GM12878 (cell line): Measurements from ENCODE around the gene PPBP. TPM values are rescaled to one million over a fixed set of nuclear protein-coding genes. Genes with fewer than 3 reads are reported as not detected.

ENCODE experiments used
- ATAC-seq: fragments of 200-7000 bp; cut with Tn5 transposase; 3 replicates; pipeline ENCODE4 v1.9.1; 2020; ENCODE audit warnings: mild to moderate bottlenecking, moderate library complexity
- BruUV-seq: library from RNA; stranded (reverse); fragments of 400-500 nt; replicated peaks from 2 replicates; lab custom pipeline; 2021; lab: Mats Ljungman, UMichigan
- CTCF ChIA-PET: fragments of 300-600 bp; sonication (Branson Sonifier 250); formaldehyde crosslinking; extraction: SDS; loops from one replicate; lab custom pipeline; 2021; ENCODE audit warnings: inconsistent platforms; lab: Yijun Ruan, JAX
- POLR2A ChIA-PET: fragments of 350-600 bp; formaldehyde crosslinking; extraction: SDS; loops from one replicate; lab custom pipeline; 2021; ENCODE audit warnings: inconsistent platforms; lab: Charles Lee
- RAD21 ChIA-PET: fragments of 300-600 bp; sonication (Branson Sonifier 250); formaldehyde crosslinking; loops from one replicate; lab custom pipeline; 2023; ENCODE audit warnings: antibody characterized with exemption; ENCODE audit not compliant: unreplicated experiment; lab: Charles Lee
- SMC1A ChIA-PET: fragments of 300-600 bp; sonication (Branson Sonifier 250); formaldehyde crosslinking; loops from one replicate; lab custom pipeline; 2023; ENCODE audit not compliant: unreplicated experiment, uncharacterized antibody; lab: Charles Lee
- DNase-seq: peaks from one replicate; pipeline ENCODE4 v3.0.0-alpha.2; 2011; ENCODE audit warnings: low read depth, low spot score
- FAIRE-seq: peaks from 3 replicates; lab custom pipeline; 2011; peaks lifted over from hg19 to GRCh38; lab: Jason Lieb, UNC
- H2AFZ ChIP-seq: 2 replicates; pipeline ENCODE4 v1.6.0; 2011; ENCODE audit warnings: low read depth, low read length, control low read depth; ENCODE audit not compliant: control insufficient read depth
- H3K27ac ChIP-seq: 2 replicates; pipeline ENCODE4 v1.5.1; 2011; ENCODE audit warnings: control low read depth; ENCODE audit not compliant: control insufficient read depth, insufficient read depth
- H3K27me3 ChIP-seq, 2 experiments: replicated peaks in 1 of 2; 2 replicates each; pipeline versions ENCODE4 v1.6.0 to v1.6.1; 2011; ENCODE audit warnings: low read length in 1 of 2; ENCODE audit not compliant: control insufficient read depth in 2 of 2, insufficient read depth in 2 of 2
- H3K36me3 ChIP-seq, 2 experiments: 2 replicates each; pipeline ENCODE4 v1.5.1; 2011; ENCODE audit warnings: low read length in 1 of 2; ENCODE audit not compliant: control insufficient read depth in 2 of 2, insufficient read depth in 2 of 2
- H3K4me1 ChIP-seq: 2 replicates; pipeline ENCODE4 v1.6.1; 2011; ENCODE audit warnings: mild to moderate bottlenecking, low read length, moderate library complexity, mixed read lengths; ENCODE audit not compliant: control insufficient read depth, insufficient read depth
- H3K4me2 ChIP-seq: 2 replicates; pipeline ENCODE4 v1.6.0; 2011; ENCODE audit warnings: control low read depth; ENCODE audit not compliant: control insufficient read depth, insufficient read depth
- H3K4me3 ChIP-seq: fragments of 200-600 bp; sonication (generic); 2 replicates; pipeline ENCODE4 v1.5.1; 2016
- H3K79me2 ChIP-seq: 2 replicates; pipeline ENCODE4 v1.6.0; 2011; ENCODE audit warnings: low read length; ENCODE audit not compliant: control insufficient read depth, insufficient read depth
- H3K9ac ChIP-seq: 2 replicates; pipeline ENCODE4 v1.8.0; 2011; ENCODE audit warnings: low read length, control low read depth, mixed read lengths; ENCODE audit not compliant: control insufficient read depth, insufficient read depth
- H3K9me3 ChIP-seq: replicated peaks from 3 replicates; pipeline ENCODE4 v1.5.1; 2011; ENCODE audit warnings: mild to moderate bottlenecking, low read length; ENCODE audit not compliant: control insufficient read depth, insufficient read depth
- H4K20me1 ChIP-seq: 2 replicates; pipeline ENCODE4 v1.6.0; 2011; ENCODE audit not compliant: control insufficient read depth, insufficient read depth
- CBX3 ChIP-seq: fragments of 200-600 bp; sonication (generic); IDR thresholded peaks from 2 replicates; pipeline ENCODE4 v1.6.1; 2016; ENCODE audit warnings: low read depth, borderline replicate concordance
- CHD4 ChIP-seq: fragments of 200-600 bp; sonication (generic); IDR thresholded peaks from 2 replicates; pipeline ENCODE4 v1.6.1; 2016; ENCODE audit warnings: mild to moderate bottlenecking
- HDAC2 ChIP-seq: fragments of 200-600 bp; sonication (generic); IDR thresholded peaks from 2 replicates; pipeline ENCODE4 v1.6.1; 2017
- RFX5 ChIP-seq: IDR thresholded peaks from 2 replicates; pipeline ENCODE4 v1.6.1; 2011; ENCODE audit warnings: low read depth, low read length, improper control_type of control experiment
- SREBF2 ChIP-seq: IDR thresholded peaks from 2 replicates; pipeline ENCODE4 v1.6.1; 2012; ENCODE audit warnings: mild to moderate bottlenecking, low read length
- ZBTB11 ChIP-seq: fragments of 450-650 bp; formaldehyde crosslinking; IDR thresholded peaks from 2 replicates; pipeline ENCODE4 v1.5.0; 2022; ENCODE audit warnings: mild to moderate bottlenecking, missing genetic modification characterization
- WGBS: methylation state at CpG from one replicate; pipeline ENCODE4 v1.1.6; 2016; ENCODE audit warnings: low lambda C conversion rate; ENCODE audit not compliant: insufficient replicate concordance, insufficient coverage; ENCODE audit errors: missing lambda C conversion rate; 5-methylcytosine and 5-hydroxymethylcytosine counted together
- in situ Hi-C: fragments of 300-500 bp; cut with MboI; formaldehyde crosslinking; loops from 9 replicates; pipeline ENCODE4 v1.14.3; 2018; ENCODE audit warnings: mixed read lengths
- intact Hi-C: fragments of 100-400 bp; cut with micrococcal nuclease; formaldehyde crosslinking; loops from one replicate; pipeline ENCODE4 v1.14.2; 2022; ENCODE audit not compliant: unreplicated experiment
- polyA plus RNA-seq, 11 experiments: library from polyadenylated mRNA; depleted of rRNA in 4 of 11; unstranded in 6 of 11; stranded (reverse) in 5 of 11; fragments of >200 nt; fragmentation: Nextera tagmentation in 4 of 11; fragmentation: Illumina TruSeq in 1 of 11; extraction: Ambion mirVana in 4 of 11; extraction: Trizol in 1 of 11; gene quantifications; 1 replicate in 1 of 11; 2 replicates in 10 of 11; pipeline versions ENCODE4 v1.2.1 to v1.2.3, GENCODE V29; 2011 to 2016; ENCODE audit warnings: inconsistent platforms in 2 of 11, missing spikeins in 2 of 11, low read depth in 1 of 11
- total RNA-seq, 4 experiments: library from RNA; depleted of rRNA in 3 of 4; stranded (reverse); fragments of >200 nt in 3 of 4; fragmentation: Illumina TruSeq in 1 of 4; extraction: Trizol in 1 of 4; gene quantifications; 2 replicates each; pipeline versions ENCODE4 v1.2.1 to v1.2.3, GENCODE V29; 2013 to 2021

Gene PPBP
- total and polyA plus RNA-seq, 10 of the 15 experiments (the other 5 are each of a cell fraction or from before 2014, with no cell fraction given) = not detected

DNA sequence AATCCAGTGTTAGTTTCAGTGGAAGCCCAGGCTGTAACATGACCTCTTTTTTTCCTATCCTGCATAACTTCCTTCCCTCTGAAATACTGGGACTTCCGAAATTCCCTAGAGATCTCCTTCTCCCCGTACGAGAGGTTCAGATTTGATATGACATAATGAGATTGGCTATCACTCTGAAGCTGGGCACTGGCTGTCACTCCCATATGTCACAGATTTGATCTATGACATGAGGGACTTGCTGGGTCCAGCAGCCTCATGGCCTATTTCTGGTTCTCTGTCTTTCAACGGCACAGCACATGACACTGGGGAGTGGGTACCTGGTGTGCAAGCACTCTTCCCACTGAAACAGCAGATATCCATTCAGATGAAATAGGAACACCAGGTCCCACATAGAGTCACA is 42.9 kb downstream of the PPBP start:
- H3K9ac ChIP-seq = no peak overlapping the region
- ChIA-PET CTCF (no interaction called here), RAD21 (no interaction called here), POLR2A (no interaction called here), SMC1A (no interaction called here)
- H3K36me3 ChIP-seq = no peaks in the 10 kb centered on the region
- H3K4me1 ChIP-seq = no peaks in the 10 kb centered on the region
- no peak overlapping the region for H3K27ac ChIP-seq
- H3K9me3 ChIP-seq = no peaks in the 10 kb centered on the region
- no peak for DNase-seq
- H2AFZ ChIP-seq = no peak overlapping the region
- no peaks in the 10 kb centered on the region for H3K79me2 ChIP-seq
- 75% methylated on average over 4 of the region's 4 CpGs for WGBS
- intact Hi-C loops (no loop called here), in situ Hi-C loops (no loop called here)
- no TSS peak for BruUV-seq
- H3K4me2 ChIP-seq = no peak overlapping the region
- TF ChIP-seq RFX5 (no peak), CHD4 (no peak), SREBF2 (no peak), ZBTB11 (CRISPR knock-in tag) (no peak), HDAC2 (no peak), CBX3 (no peak)
- H3K4me3 ChIP-seq = no peak overlapping the region
- ATAC-seq = no peak
- FAIRE-seq = no peak
- H4K20me1 ChIP-seq = no peaks in the 10 kb centered on the region
- peaks cover 0 to 2% of the 10 kb centered on the region in 2 experiments; a peak in 3 of 4 replicates for H3K27me3 ChIP-seq
